NT2/D1 (cell line): ENCODE results near the gene RAD9B.

Source experiments
- YY1 ChIP-seq: IDR thresholded peaks from 2 replicates; pipeline ENCODE4 v1.6.1; 2011; ENCODE audit not compliant: insufficient read length, insufficient read depth
- ZNF274 ChIP-seq: IDR thresholded peaks from 2 replicates; pipeline ENCODE4 v1.6.1; 2011; ENCODE audit warnings: mild to moderate bottlenecking, low read depth, low read length

GRCh38 chr12:110508071-110508586, 6.0 kb downstream of the RAD9B start:
- no peak for TF ChIP-seq YY1
- TF ChIP-seq ZNF274, result no peak
